GM23248 (cell line): Measurements from ENCODE around the gene GREB1. TPM values are rescaled to one million over a fixed set of nuclear protein-coding genes. Genes with fewer than 3 reads are reported as not detected.

Experiments used
- DNase-seq: peaks from one replicate; pipeline ENCODE4 v3.0.0-alpha.2; 2015
- H2AFZ ChIP-seq: fragments of 200-600 bp; sonication (generic); 2 replicates; pipeline ENCODE4 v1.6.1; 2016; ENCODE audit warnings: antibody characterized with exemption
- H3F3A ChIP-seq: fragments of 200-600 bp; sonication (generic); 2 replicates; pipeline ENCODE4 v1.6.1; 2016; ENCODE audit warnings: mild to moderate bottlenecking, antibody characterized with exemption, mixed run types; ENCODE audit not compliant: insufficient read depth
- H3K27ac ChIP-seq: fragments of 200-600 bp; sonication (generic); 2 replicates; pipeline ENCODE4 v1.5.1; 2016; ENCODE audit warnings: mild to moderate bottlenecking
- H3K27me3 ChIP-seq: fragments of 200-600 bp; sonication (generic); replicated peaks from 2 replicates; pipeline ENCODE4 v1.6.1; 2016; ENCODE audit warnings: mild to moderate bottlenecking; ENCODE audit not compliant: insufficient read depth
- H3K36me3 ChIP-seq: fragments of 200-600 bp; sonication (generic); 2 replicates; pipeline ENCODE4 v1.6.1; 2016; ENCODE audit warnings: low read depth, mild to moderate bottlenecking
- H3K4me1 ChIP-seq: fragments of 200-600 bp; sonication (generic); 2 replicates; pipeline ENCODE4 v1.6.1; 2016; ENCODE audit warnings: mild to moderate bottlenecking; ENCODE audit not compliant: insufficient read depth
- H3K4me2 ChIP-seq: fragments of 200-600 bp; sonication (generic); one replicate; pipeline ENCODE4 v1.6.1; 2016; ENCODE audit warnings: mild to moderate bottlenecking; ENCODE audit not compliant: unreplicated experiment
- H3K4me3 ChIP-seq: fragments of 200-600 bp; sonication (generic); 2 replicates; pipeline ENCODE4 v1.5.1; 2016; ENCODE audit warnings: mild to moderate bottlenecking
- H3K79me2 ChIP-seq: fragments of 200-600 bp; sonication (generic); 2 replicates; pipeline ENCODE4 v1.6.1; 2016; ENCODE audit warnings: mild to moderate bottlenecking; ENCODE audit not compliant: insufficient read depth
- H3K9ac ChIP-seq: fragments of 200-600 bp; sonication (generic); 2 replicates; pipeline ENCODE4 v1.6.1; 2016; ENCODE audit warnings: mild to moderate bottlenecking
- H3K9me2 ChIP-seq: fragments of 200-600 bp; sonication (generic); 2 replicates; pipeline ENCODE4 v1.6.1; 2016; ENCODE audit warnings: mixed run types, mild to moderate bottlenecking, moderate library complexity; ENCODE audit not compliant: insufficient read depth
- H3K9me3 ChIP-seq: fragments of 200-600 bp; sonication (generic); one replicate; pipeline ENCODE4 v1.6.1; 2017; ENCODE audit warnings: low read depth
- H4K20me1 ChIP-seq: fragments of 200-600 bp; sonication (generic); 2 replicates; pipeline ENCODE4 v1.6.0; 2016; ENCODE audit not compliant: insufficient read depth
- EZH2 ChIP-seq: fragments of 200-600 bp; sonication (generic); IDR thresholded peaks from 2 replicates; pipeline ENCODE4 v1.6.1; 2018; ENCODE audit warnings: antibody characterized with exemption, mild to moderate bottlenecking; ENCODE audit not compliant: insufficient read depth, poor library complexity, severe bottlenecking
- EZH2phosphoT487 ChIP-seq: fragments of 200-600 bp; sonication (generic); IDR thresholded peaks from 2 replicates; pipeline ENCODE4 v1.6.1; 2018; ENCODE audit warnings: antibody characterized with exemption, moderate library complexity, mild to moderate bottlenecking, low read depth; ENCODE audit not compliant: insufficient read depth
- WGBS, 2 experiments: methylation state at CpG; one replicate each; pipeline ENCODE4 v1.1.6; 2015 to 2017; ENCODE audit warnings: low lambda C conversion rate in 2 of 2, low coverage in 1 of 2; ENCODE audit errors: missing lambda C conversion rate in 2 of 2; 5-methylcytosine and 5-hydroxymethylcytosine counted together
- in situ Hi-C: fragments of 300-500 bp; cut with MboI; formaldehyde crosslinking; loops from 2 replicates; pipeline ENCODE4 v1.15.0; 2020
- polyA plus RNA-seq: library from polyadenylated mRNA; unstranded; fragments of >200 nt; fragmentation: Nextera tagmentation; extraction: Ambion mirVana; gene quantifications from 2 replicates; pipeline ENCODE4 v1.2.1, GENCODE V29; 2016
- total RNA-seq: library from RNA; depleted of rRNA; stranded (reverse); fragments of >200 nt; shearing (Covaris generic); gene quantifications from 2 replicates; pipeline ENCODE4 v1.2.3, GENCODE V29; 2014

GREB1 gene
- total and polyA plus RNA-seq, 2 experiments from 2014 or later = not detected

DNA sequence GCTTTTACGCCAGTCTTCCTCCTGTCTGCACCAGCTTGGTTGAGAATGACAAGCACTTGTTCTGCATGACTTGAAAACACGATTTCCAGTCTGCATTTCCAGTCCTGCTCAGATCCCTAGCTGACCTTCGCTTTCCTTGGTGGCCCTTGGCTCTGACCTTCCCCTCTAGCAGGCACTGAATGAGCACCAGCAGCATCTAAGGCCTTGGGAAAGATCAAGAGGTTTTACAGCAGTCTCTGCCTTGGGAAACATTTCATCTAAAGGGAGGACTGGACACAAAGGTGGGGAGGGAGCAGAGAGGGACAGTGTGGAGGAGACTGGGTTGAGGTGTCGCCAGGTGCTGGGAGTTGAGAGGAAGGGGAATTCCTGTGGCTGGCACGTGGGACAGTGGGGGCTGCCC lies 105.7 kb downstream of the GREB1 start:
- TF ChIP-seq EZH2phosphoT487 (no peak), EZH2 (no peak)
- 53 to 56% methylated on average over 5 of the region's 5 CpGs for WGBS, 2 experiments
- Histone ChIP-seq H3K27me3 (0 out of 2 replicates have a peak, but pooled peaks cover 9% of the 10 kb centered on the region), H3K4me2 (no peak overlapping the region), H3K4me3 (no peak overlapping the region), H3K9ac (no peak overlapping the region), H3K9me2 (no peaks in the 10 kb centered on the region), H2AFZ (no peak overlapping the region), H3K9me3 (no peaks in the 10 kb centered on the region), H4K20me1 (no peaks in the 10 kb centered on the region), H3K36me3 (no peaks in the 10 kb centered on the region), H3K79me2 (no peaks in the 10 kb centered on the region), H3F3A (no peaks in the 10 kb centered on the region), H3K4me1 (no peaks in the 10 kb centered on the region), H3K27ac (no peak overlapping the region)
- in situ Hi-C loops = no loop called here
- no peak for DNase-seq

DNA sequence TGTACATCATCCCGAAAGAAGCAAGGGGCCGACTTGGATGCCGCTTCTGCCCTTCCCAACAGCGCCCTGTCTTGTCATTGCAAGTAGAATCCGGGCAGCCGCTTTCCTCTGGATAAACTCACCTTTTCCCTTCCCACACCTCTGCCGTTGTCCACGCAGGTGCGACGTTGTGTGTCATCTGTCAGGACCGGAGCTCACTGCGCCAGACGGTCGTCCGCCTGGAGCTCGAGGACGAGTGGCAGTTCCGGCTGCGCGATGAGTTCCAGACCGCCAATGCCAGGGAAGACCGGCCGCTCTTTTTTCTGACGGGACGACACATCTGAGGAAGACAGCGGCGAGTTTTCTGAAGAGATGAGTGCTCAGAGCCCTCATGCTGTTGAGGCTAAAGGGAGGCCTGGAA lies 106.3 kb downstream of the GREB1 start:
- H3K9me3 ChIP-seq = no peaks in the 10 kb centered on the region
- no peak overlapping the region for H3K4me2 ChIP-seq
- H3K79me2 ChIP-seq = no peaks in the 10 kb centered on the region
- H3K27ac ChIP-seq = no peak overlapping the region
- no peak for DNase-seq
- no peaks in the 10 kb centered on the region for H3F3A ChIP-seq
- no peaks in the 10 kb centered on the region for H3K4me1 ChIP-seq
- 85 to 87% methylated on average over 26 to 27 of the region's 27 CpGs for WGBS, 2 experiments
- H3K9me2 ChIP-seq = no peaks in the 10 kb centered on the region
- TF ChIP-seq EZH2 (no peak), EZH2phosphoT487 (no peak)
- H3K9ac ChIP-seq = no peak overlapping the region
- 0 out of 2 replicates have a peak, but pooled peaks cover 9% of the 10 kb centered on the region for H3K27me3 ChIP-seq
- in situ Hi-C loops = no loop called here
- no peaks in the 10 kb centered on the region for H4K20me1 ChIP-seq
- H2AFZ ChIP-seq = no peak overlapping the region
- no peak overlapping the region for H3K4me3 ChIP-seq
- no peaks in the 10 kb centered on the region for H3K36me3 ChIP-seq

DNA sequence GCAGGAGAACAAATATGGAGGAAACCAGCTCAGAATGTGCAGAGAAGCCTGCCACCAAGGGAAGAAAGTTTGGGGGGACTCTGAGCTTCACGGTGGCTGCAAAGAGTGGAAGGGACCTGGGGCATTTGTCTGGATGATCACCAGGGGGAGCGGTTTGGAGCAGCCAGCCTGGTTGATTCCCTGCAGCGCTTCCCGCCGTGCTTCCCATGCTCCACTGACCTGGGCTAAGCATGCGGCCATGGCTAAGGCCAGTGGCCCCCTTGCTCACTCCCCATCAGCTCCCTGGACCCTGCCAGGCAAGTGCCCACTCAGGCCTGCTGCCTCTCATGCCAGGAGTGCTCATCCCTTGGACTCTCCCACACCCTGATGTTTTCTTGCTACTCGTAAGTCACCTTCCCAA lies 109.1 kb downstream of the GREB1 start:
- in situ Hi-C loops = no loop called here
- Histone ChIP-seq H3K36me3 (no peaks in the 10 kb centered on the region), H3K4me2 (no peak overlapping the region), H3K9ac (no peak overlapping the region), H3K4me1 (no peaks in the 10 kb centered on the region), H4K20me1 (no peaks in the 10 kb centered on the region), H3K27me3 (peaks cover 21% of the 10 kb centered on the region; the same call in 1 of the 2 replicates), H3K4me3 (no peak overlapping the region), H3K9me2 (no peaks in the 10 kb centered on the region), H3K9me3 (no peaks in the 10 kb centered on the region), H2AFZ (no peak overlapping the region), H3K79me2 (no peaks in the 10 kb centered on the region), H3F3A (no peaks in the 10 kb centered on the region), H3K27ac (no peak overlapping the region)
- no peak for DNase-seq
- WGBS, 2 experiments = 66% methylated on average over 7 of the region's 7 CpGs
- no peak for TF ChIP-seq EZH2phosphoT487
- TF ChIP-seq EZH2 = no peak

DNA sequence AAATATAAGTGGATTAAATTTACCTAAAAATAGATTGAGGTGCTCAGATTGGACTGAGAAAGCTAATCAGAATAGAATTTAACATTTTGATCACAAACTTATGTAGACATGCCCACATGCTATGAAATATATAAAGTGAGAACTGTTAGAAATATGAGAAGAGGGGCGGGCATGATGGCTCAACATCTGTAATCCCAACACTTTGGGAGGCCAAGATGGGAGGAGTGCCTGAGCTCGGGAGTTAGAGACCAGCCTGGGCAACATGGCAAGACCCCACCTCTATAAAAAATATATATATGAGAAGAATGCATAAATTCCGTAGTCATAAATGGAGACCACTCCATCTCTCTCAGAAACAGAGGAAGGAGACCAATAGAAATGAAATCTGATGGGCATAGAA lies 110.4 kb downstream of the GREB1 start:
- H4K20me1 ChIP-seq = no peaks in the 10 kb centered on the region
- no peaks in the 10 kb centered on the region for H3K4me1 ChIP-seq
- H2AFZ ChIP-seq = no peak overlapping the region
- H3K79me2 ChIP-seq = no peaks in the 10 kb centered on the region
- no peak overlapping the region for H3K4me3 ChIP-seq
- H3K4me2 ChIP-seq = no peak overlapping the region
- no peak overlapping the region for H3K27ac ChIP-seq
- TF ChIP-seq EZH2phosphoT487 (no peak), EZH2 (no peak)
- H3K27me3 ChIP-seq = peaks cover 25% of the 10 kb centered on the region
- no peaks in the 10 kb centered on the region for H3K9me2 ChIP-seq
- H3F3A ChIP-seq = no peaks in the 10 kb centered on the region
- WGBS, 2 experiments = 16 to 22% methylated on average over 3 of the region's 3 CpGs
- no peak for DNase-seq
- no peaks in the 10 kb centered on the region for H3K36me3 ChIP-seq
- H3K9ac ChIP-seq = no peak overlapping the region
- in situ Hi-C loops = no loop called here
- H3K9me3 ChIP-seq = no peaks in the 10 kb centered on the region

DNA sequence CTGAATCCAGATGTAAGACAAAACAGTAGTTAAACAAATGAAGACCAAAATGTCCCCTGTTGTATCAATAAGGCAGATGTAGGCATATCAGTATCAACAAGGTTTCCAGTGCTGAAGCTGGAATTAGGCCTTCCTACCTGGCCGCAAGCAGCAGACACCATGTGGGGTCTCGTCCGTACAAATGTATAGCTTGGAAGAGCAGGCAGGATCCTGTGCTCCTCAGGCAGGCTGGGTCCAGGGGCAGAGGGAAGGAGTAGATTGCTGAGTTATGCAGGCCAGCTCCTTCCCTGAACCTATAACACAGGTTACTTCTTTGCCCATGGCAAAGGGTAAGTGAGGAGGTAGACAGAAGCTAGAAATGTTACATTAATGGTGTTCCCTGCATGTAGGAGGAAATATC lies 112.7 kb downstream of the GREB1 start:
- DNase-seq = no peak
- Histone ChIP-seq H4K20me1 (no peaks in the 10 kb centered on the region), H3K4me1 (no peaks in the 10 kb centered on the region), H3K27ac (no peak overlapping the region), H3K79me2 (no peaks in the 10 kb centered on the region), H3K4me2 (no peak overlapping the region), H3K36me3 (no peaks in the 10 kb centered on the region), H3K27me3 (peaks cover 35% of the 10 kb centered on the region), H3F3A (no peaks in the 10 kb centered on the region), H2AFZ (no peak overlapping the region), H3K9ac (no peak overlapping the region), H3K4me3 (no peak overlapping the region), H3K9me3 (no peaks in the 10 kb centered on the region), H3K9me2 (no peaks in the 10 kb centered on the region)
- TF ChIP-seq EZH2 = no peak
- TF ChIP-seq EZH2phosphoT487 = no peak
- in situ Hi-C loops = no loop called here
- WGBS, 2 experiments = 73 to 79% methylated on average over 3 of the region's 3 CpGs
